ENCODE data around the gene ASIC4.

The ASIC4 gene

GRCh38 chr2:219548990-219549389 lies 34.7 kb downstream of the ASIC4 start:
- in situ Hi-C loops (cut with HindIII; ENCODE audit: low sequenced_read_pairs), result loop anchor here (25.0 kb wide), 1 partner anchor 137 kb away; the partner anchor contains the start of gene DES
- H3K4me3 ChIP-seq (ENCODE audit: low read depth, low read length), result no peak overlapping the region
- TF ChIP-seq, protein P1, sequence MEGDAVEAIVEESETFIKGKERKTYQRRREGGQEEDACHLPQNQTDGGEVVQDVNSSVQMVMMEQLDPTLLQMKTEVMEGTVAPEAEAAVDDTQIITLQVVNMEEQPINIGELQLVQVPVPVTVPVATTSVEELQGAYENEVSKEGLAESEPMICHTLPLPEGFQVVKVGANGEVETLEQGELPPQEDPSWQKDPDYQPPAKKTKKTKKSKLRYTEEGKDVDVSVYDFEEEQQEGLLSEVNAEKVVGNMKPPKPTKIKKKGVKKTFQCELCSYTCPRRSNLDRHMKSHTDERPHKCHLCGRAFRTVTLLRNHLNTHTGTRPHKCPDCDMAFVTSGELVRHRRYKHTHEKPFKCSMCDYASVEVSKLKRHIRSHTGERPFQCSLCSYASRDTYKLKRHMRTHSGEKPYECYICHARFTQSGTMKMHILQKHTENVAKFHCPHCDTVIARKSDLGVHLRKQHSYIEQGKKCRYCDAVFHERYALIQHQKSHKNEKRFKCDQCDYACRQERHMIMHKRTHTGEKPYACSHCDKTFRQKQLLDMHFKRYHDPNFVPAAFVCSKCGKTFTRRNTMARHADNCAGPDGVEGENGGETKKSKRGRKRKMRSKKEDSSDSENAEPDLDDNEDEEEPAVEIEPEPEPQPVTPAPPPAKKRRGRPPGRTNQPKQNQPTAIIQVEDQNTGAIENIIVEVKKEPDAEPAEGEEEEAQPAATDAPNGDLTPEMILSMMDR (IDR thresholded peaks at IDR 0.05; ENCODE audit: low read depth, low read length, missing control alignments), result no peak
- DNase-seq (ENCODE audit: low read depth), result no peak

DNA sequence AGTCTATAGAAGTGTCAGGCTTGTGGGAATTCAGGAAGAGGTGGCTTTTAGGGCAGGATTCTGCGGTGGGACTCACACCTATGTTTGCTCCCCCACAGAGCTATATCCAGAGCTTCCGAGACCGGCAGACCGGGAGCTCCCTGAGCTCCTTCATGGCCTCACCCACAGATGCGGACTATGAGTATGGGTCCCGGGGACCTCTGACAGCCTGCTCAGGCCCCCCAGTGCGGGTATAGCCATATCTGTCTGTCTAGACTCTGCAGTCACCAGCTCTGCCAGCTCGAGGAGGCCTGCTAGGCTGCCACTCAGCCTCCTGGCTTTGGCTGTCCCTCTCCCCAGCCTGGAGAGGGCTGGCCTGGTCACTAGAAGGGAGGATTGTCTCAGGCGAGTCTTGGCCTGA lies 35.3 kb downstream of the ASIC4 start:
- in situ Hi-C loops (cut with HindIII; ENCODE audit: low sequenced_read_pairs), result loop anchor here (25.0 kb wide), 1 partner anchor 137 kb away; the partner anchor contains the start of gene DES

GRCh38 chr2:219551441-219552381 lies 37.4 kb downstream of the ASIC4 start:
- TF ChIP-seq, protein P1 (IDR thresholded peaks at IDR 0.05; ENCODE audit: low read depth, low read length, missing control alignments), result no peak
- peak overlapping the region; percentile 52 for H3K4me3 ChIP-seq (ENCODE audit: low read depth, low read length)
- in situ Hi-C loops (cut with HindIII; ENCODE audit: low sequenced_read_pairs), result no loop called here
- no peak for DNase-seq (ENCODE audit: low read depth)

More for the DNA sequence above, 35.3 kb downstream of the ASIC4 start:
- DNase-seq (ENCODE audit: low read depth), result no peak
- TF ChIP-seq, protein P1 (IDR thresholded peaks at IDR 0.05; ENCODE audit: low read depth, low read length, missing control alignments), result no peak
- no peak overlapping the region for H3K4me3 ChIP-seq (ENCODE audit: low read depth, low read length)

DNA sequence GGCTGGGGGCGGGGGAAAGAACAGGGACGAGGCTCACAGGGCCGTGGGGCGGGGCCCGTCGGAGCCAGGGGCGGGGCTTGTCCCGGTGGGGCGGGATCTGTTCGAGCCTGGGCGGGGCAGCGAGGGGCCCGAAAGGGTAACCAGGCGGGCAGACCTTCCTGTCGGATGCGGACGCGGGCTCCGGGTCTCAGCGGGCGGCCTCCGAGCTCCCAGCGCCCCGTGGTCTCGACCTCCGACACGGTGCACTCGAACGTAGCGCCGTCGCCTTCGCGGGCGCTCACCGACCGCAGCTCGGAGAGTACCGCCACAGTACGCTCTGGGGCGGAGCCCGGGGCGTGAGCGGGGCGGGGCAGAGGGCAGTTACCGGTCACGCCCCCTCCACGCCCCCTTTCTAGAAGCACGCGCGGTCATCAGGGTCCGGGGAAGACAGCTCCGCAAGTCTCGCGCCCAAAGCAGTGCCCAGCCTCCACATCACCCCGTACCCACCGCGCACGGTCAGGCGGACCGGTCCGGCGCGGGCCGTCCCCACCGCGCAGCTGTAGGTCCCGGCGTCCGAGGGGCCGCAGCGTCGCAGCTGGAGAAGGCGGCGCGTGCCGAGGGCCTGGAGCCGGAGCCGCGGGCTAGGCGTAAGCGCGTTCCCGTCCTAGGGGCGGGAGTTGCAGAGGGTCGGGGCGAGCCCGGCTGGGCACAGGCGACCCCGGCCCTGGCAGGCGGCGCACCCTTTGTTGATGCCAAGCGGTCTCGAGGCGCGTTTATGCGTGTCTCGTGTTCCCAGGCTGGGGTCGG lies 38.3 kb downstream of the ASIC4 start:
- H3K4me3 ChIP-seq (ENCODE audit: low read depth, low read length), result peak overlapping the region; percentile 52
- in situ Hi-C loops (cut with HindIII; ENCODE audit: low sequenced_read_pairs), result no loop called here
- peak; percentile 51 for DNase-seq (ENCODE audit: low read depth)
- TF ChIP-seq, protein P1 (IDR thresholded peaks at IDR 0.05; ENCODE audit: low read depth, low read length, missing control alignments), result no peak

DNA sequence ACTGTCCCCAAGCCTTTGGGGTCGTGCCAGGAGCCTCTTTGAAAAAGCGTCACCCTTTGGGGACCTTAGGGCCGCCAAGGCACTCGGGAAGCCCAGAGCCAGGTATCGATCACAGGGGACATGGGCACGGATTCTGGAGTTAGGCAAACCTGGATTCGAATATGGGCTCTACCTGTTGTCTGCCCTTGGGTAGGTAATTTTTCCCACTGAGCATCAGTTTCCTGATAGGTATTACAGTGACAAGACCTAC lies 38.8 kb downstream of the ASIC4 start:
- in situ Hi-C loops (cut with HindIII; ENCODE audit: low sequenced_read_pairs), result no loop called here
- H3K4me3 ChIP-seq (ENCODE audit: low read depth, low read length), result peak overlapping the region; percentile 52
- TF ChIP-seq, protein P1 (IDR thresholded peaks at IDR 0.05; ENCODE audit: low read depth, low read length, missing control alignments), result no peak
- DNase-seq (ENCODE audit: low read depth), result no peak

GRCh38 chr2:219553463-219553963 lies 39.2 kb downstream of the ASIC4 start:
- TF ChIP-seq, protein P1 (IDR thresholded peaks at IDR 0.05; ENCODE audit: low read depth, low read length, missing control alignments), result no peak
- DNase-seq (ENCODE audit: low read depth), result no peak
- in situ Hi-C loops (cut with HindIII; ENCODE audit: low sequenced_read_pairs), result no loop called here
- no peak overlapping the region for H3K4me3 ChIP-seq (ENCODE audit: low read depth, low read length)
